GM12878 (cell line): ENCODE results near the gene FOLR2. TPM values are rescaled to one million over a fixed set of nuclear protein-coding genes. Genes with fewer than 3 reads are reported as not detected.

Source experiments
- ATAC-seq: fragments of 200-7000 bp; cut with Tn5 transposase; 3 replicates; pipeline ENCODE4 v1.9.1; 2020; ENCODE audit warnings: mild to moderate bottlenecking, moderate library complexity
- BruUV-seq: library from RNA; stranded (reverse); fragments of 400-500 nt; replicated peaks from 2 replicates; lab custom pipeline; 2021; lab: Mats Ljungman, UMichigan
- CTCF ChIA-PET: fragments of 300-600 bp; sonication (Branson Sonifier 250); formaldehyde crosslinking; extraction: SDS; loops from one replicate; lab custom pipeline; 2021; ENCODE audit warnings: inconsistent platforms; lab: Yijun Ruan, JAX
- POLR2A ChIA-PET: fragments of 350-600 bp; formaldehyde crosslinking; extraction: SDS; loops from one replicate; lab custom pipeline; 2021; ENCODE audit warnings: inconsistent platforms; lab: Charles Lee
- RAD21 ChIA-PET: fragments of 300-600 bp; sonication (Branson Sonifier 250); formaldehyde crosslinking; loops from one replicate; lab custom pipeline; 2023; ENCODE audit warnings: antibody characterized with exemption; ENCODE audit not compliant: unreplicated experiment; lab: Charles Lee
- SMC1A ChIA-PET: fragments of 300-600 bp; sonication (Branson Sonifier 250); formaldehyde crosslinking; loops from one replicate; lab custom pipeline; 2023; ENCODE audit not compliant: unreplicated experiment, uncharacterized antibody; lab: Charles Lee
- DNase-seq: peaks from one replicate; pipeline ENCODE4 v3.0.0-alpha.2; 2011; ENCODE audit warnings: low read depth, low spot score
- FAIRE-seq: peaks from 3 replicates; lab custom pipeline; 2011; peaks lifted over from hg19 to GRCh38; lab: Jason Lieb, UNC
- H2AFZ ChIP-seq: 2 replicates; pipeline ENCODE4 v1.6.0; 2011; ENCODE audit warnings: low read depth, low read length, control low read depth; ENCODE audit not compliant: control insufficient read depth
- H3K27ac ChIP-seq: 2 replicates; pipeline ENCODE4 v1.5.1; 2011; ENCODE audit warnings: control low read depth; ENCODE audit not compliant: control insufficient read depth, insufficient read depth
- H3K27me3 ChIP-seq, 2 experiments: replicated peaks in 1 of 2; 2 replicates each; pipeline versions ENCODE4 v1.6.0 to v1.6.1; 2011; ENCODE audit warnings: low read length in 1 of 2; ENCODE audit not compliant: control insufficient read depth in 2 of 2, insufficient read depth in 2 of 2
- H3K36me3 ChIP-seq, 2 experiments: 2 replicates each; pipeline ENCODE4 v1.5.1; 2011; ENCODE audit warnings: low read length in 1 of 2; ENCODE audit not compliant: control insufficient read depth in 2 of 2, insufficient read depth in 2 of 2
- H3K4me1 ChIP-seq: 2 replicates; pipeline ENCODE4 v1.6.1; 2011; ENCODE audit warnings: mild to moderate bottlenecking, low read length, moderate library complexity, mixed read lengths; ENCODE audit not compliant: control insufficient read depth, insufficient read depth
- H3K4me2 ChIP-seq: 2 replicates; pipeline ENCODE4 v1.6.0; 2011; ENCODE audit warnings: control low read depth; ENCODE audit not compliant: control insufficient read depth, insufficient read depth
- H3K4me3 ChIP-seq: fragments of 200-600 bp; sonication (generic); 2 replicates; pipeline ENCODE4 v1.5.1; 2016
- H3K79me2 ChIP-seq: 2 replicates; pipeline ENCODE4 v1.6.0; 2011; ENCODE audit warnings: low read length; ENCODE audit not compliant: control insufficient read depth, insufficient read depth
- H3K9ac ChIP-seq: 2 replicates; pipeline ENCODE4 v1.8.0; 2011; ENCODE audit warnings: low read length, control low read depth, mixed read lengths; ENCODE audit not compliant: control insufficient read depth, insufficient read depth
- H3K9me3 ChIP-seq: replicated peaks from 3 replicates; pipeline ENCODE4 v1.5.1; 2011; ENCODE audit warnings: mild to moderate bottlenecking, low read length; ENCODE audit not compliant: control insufficient read depth, insufficient read depth
- H4K20me1 ChIP-seq: 2 replicates; pipeline ENCODE4 v1.6.0; 2011; ENCODE audit not compliant: control insufficient read depth, insufficient read depth
- HCFC1 ChIP-seq: fragments of 150-350 bp; IDR thresholded peaks from 2 replicates; pipeline ENCODE4 v1.6.1; 2014; ENCODE audit warnings: low read length
- NFYB ChIP-seq: IDR thresholded peaks from 2 replicates; pipeline ENCODE4 v1.6.1; 2011; ENCODE audit warnings: low read depth, mild to moderate bottlenecking, low read length, improper control_type of control experiment, moderate library complexity; ENCODE audit not compliant: insufficient read depth
- RAD51 ChIP-seq: fragments of 450-650 bp; IDR thresholded peaks from 2 replicates; pipeline ENCODE4 v1.6.1; 2016; ENCODE audit warnings: moderate library complexity, mild to moderate bottlenecking, inconsistent platforms
- SPI1 ChIP-seq: IDR thresholded peaks from 2 replicates; pipeline ENCODE4 v1.6.1; 2011; ENCODE audit warnings: low read depth, mild to moderate bottlenecking, low read length, moderate library complexity, borderline replicate concordance; ENCODE audit not compliant: insufficient read depth
- WRNIP1 ChIP-seq: IDR thresholded peaks from 2 replicates; pipeline ENCODE4 v1.6.1; 2011; ENCODE audit warnings: low read depth, low read length, improper control_type of control experiment, borderline replicate concordance
- ZBED1 ChIP-seq: IDR thresholded peaks from 2 replicates; pipeline ENCODE4 v1.6.1; 2016; ENCODE audit warnings: borderline replicate concordance
- ZBTB40 ChIP-seq: fragments of 450-650 bp; IDR thresholded peaks from 2 replicates; pipeline ENCODE4 v1.6.1; 2016; ENCODE audit warnings: mild to moderate bottlenecking, moderate library complexity, borderline replicate concordance
- ZNF217 ChIP-seq: fragments of 450-650 bp; IDR thresholded peaks from 2 replicates; pipeline ENCODE4 v1.6.1; 2017; ENCODE audit warnings: antibody characterized with exemption, mild to moderate bottlenecking
- ZNF384 ChIP-seq: IDR thresholded peaks from 2 replicates; pipeline ENCODE4 v1.6.1; 2012; ENCODE audit warnings: low read depth, mild to moderate bottlenecking, low read length, improper control_type of control experiment, borderline replicate concordance
- WGBS: methylation state at CpG from one replicate; pipeline ENCODE4 v1.1.6; 2016; ENCODE audit warnings: low lambda C conversion rate; ENCODE audit not compliant: insufficient replicate concordance, insufficient coverage; ENCODE audit errors: missing lambda C conversion rate; 5-methylcytosine and 5-hydroxymethylcytosine counted together
- in situ Hi-C: fragments of 300-500 bp; cut with MboI; formaldehyde crosslinking; loops from 9 replicates; pipeline ENCODE4 v1.14.3; 2018; ENCODE audit warnings: mixed read lengths
- intact Hi-C: fragments of 100-400 bp; cut with micrococcal nuclease; formaldehyde crosslinking; loops from one replicate; pipeline ENCODE4 v1.14.2; 2022; ENCODE audit not compliant: unreplicated experiment
- polyA plus RNA-seq, 11 experiments: library from polyadenylated mRNA; depleted of rRNA in 4 of 11; unstranded in 6 of 11; stranded (reverse) in 5 of 11; fragments of >200 nt; fragmentation: Nextera tagmentation in 4 of 11; fragmentation: Illumina TruSeq in 1 of 11; extraction: Ambion mirVana in 4 of 11; extraction: Trizol in 1 of 11; gene quantifications; 1 replicate in 1 of 11; 2 replicates in 10 of 11; pipeline versions ENCODE4 v1.2.1 to v1.2.3, GENCODE V29; 2011 to 2016; ENCODE audit warnings: inconsistent platforms in 2 of 11, missing spikeins in 2 of 11, low read depth in 1 of 11
- total RNA-seq, 4 experiments: library from RNA; depleted of rRNA in 3 of 4; stranded (reverse); fragments of >200 nt in 3 of 4; fragmentation: Illumina TruSeq in 1 of 4; extraction: Trizol in 1 of 4; gene quantifications; 2 replicates each; pipeline versions ENCODE4 v1.2.1 to v1.2.3, GENCODE V29; 2013 to 2021

FOLR2 gene
- total and polyA plus RNA-seq, 10 of the 15 experiments (the other 5 are each of a cell fraction or from before 2014, with no cell fraction given): 0.10 to 11.1 (median 1.9) TPM

- TF ChIP-seq HCFC1 (no peak), RAD51 (no peak), ZNF217 (no peak), WRNIP1 (no peak)
- Histone ChIP-seq H3K4me2 (no peak overlapping the region), H3K36me3 (peaks cover 0 to 3% of the 10 kb centered on the region in 2 experiments; a peak in 3 of 4 replicates), H3K79me2 (no peaks in the 10 kb centered on the region), H3K9ac (no peak overlapping the region), H3K4me1 (peaks cover 4% of the 10 kb centered on the region), H3K27ac (no peak overlapping the region), H3K4me3 (no peak overlapping the region), H4K20me1 (no peaks in the 10 kb centered on the region; the same call in 1 of the 2 replicates), H3K27me3 (peaks cover 11 to 24% of the 10 kb centered on the region in 2 experiments; a peak in 3 of 4 replicates), H3K9me3 (no peaks in the 10 kb centered on the region; the same call in 2 of the 3 replicates), H2AFZ (no peak overlapping the region)
- CTCF ChIA-PET: interaction anchor here (2.0 kb wide), 1 partner anchor 189 kb away, joined by 10 read pairs; no protein-coding TSS in a partner anchor
- FAIRE-seq (no peak), ATAC-seq (no peak), DNase-seq (no peak)
- intact Hi-C loops (no loop called here), in situ Hi-C loops (no loop called here)
- BruUV-seq: no TSS peak
- RAD21 ChIA-PET: no interaction called here
- SMC1A ChIA-PET: no interaction called here
- 79% methylated on average over 2 of the region's 2 CpGs for WGBS
- POLR2A ChIA-PET: no interaction called here
Measured at GRCh38 chr11:72242141-72242540, 25.5 kb downstream of the FOLR2 start.

- Histone ChIP-seq H2AFZ (no peak overlapping the region), H3K27ac (no peak overlapping the region), H3K27me3 (peaks cover 11 to 30% of the 10 kb centered on the region in 2 experiments; a peak in 3 of 4 replicates), H3K9ac (no peak overlapping the region), H3K79me2 (no peaks in the 10 kb centered on the region), H3K4me3 (no peak overlapping the region), H4K20me1 (no peaks in the 10 kb centered on the region; the same call in 1 of the 2 replicates), H3K9me3 (no peaks in the 10 kb centered on the region; the same call in 2 of the 3 replicates), H3K4me2 (no peak overlapping the region), H3K4me1 (peaks cover 4% of the 10 kb centered on the region), H3K36me3 (no peaks in the 10 kb centered on the region; a peak in 1 of 4 replicates)
- ChIA-PET CTCF (interaction anchor here (0.9 kb wide), 1 partner anchor 187 kb away, joined by 5 read pairs; no protein-coding TSS in a partner anchor), SMC1A (no interaction called here), POLR2A (no interaction called here), RAD21 (no interaction called here)
- intact Hi-C loops: no loop called here
- ATAC-seq (no peak), DNase-seq (no peak), FAIRE-seq (no peak)
- in situ Hi-C loops: no loop called here
- BruUV-seq: no TSS peak
- WGBS: 62% methylated on average over 37 of the region's 58 CpGs
- TF ChIP-seq ZBTB40 (no peak), NFYB (no peak), ZNF384 (no peak), ZBED1 (no peak), SPI1 (no peak)
Measured at GRCh38 chr11:72243173-72244059, 26.8 kb downstream of the FOLR2 start.
